ENCODE measurements around the gene TMEM176B. TPM values are rescaled to one million over a fixed set of nuclear protein-coding genes. Genes with fewer than 3 reads are reported as not detected.

Gene TMEM176B
- total RNA-seq, 1 experiment from 2014 or later: 1.0 TPM

DNA sequence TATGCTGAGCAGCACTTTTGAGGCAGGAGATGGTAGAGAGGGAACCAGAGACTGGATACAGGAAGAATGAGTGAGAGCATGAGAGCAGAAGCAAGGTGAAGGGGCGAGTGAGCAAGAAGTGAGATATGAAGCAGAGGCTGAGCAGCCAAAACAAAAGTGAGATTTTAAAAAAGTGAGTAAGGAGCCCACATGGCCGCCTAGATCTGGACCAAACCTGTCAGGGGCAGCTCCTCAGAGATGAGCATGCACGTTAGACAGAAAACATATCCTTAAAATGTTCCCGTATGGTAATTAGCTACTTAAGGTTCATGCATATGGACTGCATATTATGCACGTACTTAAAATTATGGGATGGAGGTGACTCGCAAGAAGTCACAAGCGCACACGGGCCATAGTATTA, 22.9 kb upstream of the TMEM176B start:
- no peak for DNase-seq (ENCODE audit: low spot score)

DNA sequence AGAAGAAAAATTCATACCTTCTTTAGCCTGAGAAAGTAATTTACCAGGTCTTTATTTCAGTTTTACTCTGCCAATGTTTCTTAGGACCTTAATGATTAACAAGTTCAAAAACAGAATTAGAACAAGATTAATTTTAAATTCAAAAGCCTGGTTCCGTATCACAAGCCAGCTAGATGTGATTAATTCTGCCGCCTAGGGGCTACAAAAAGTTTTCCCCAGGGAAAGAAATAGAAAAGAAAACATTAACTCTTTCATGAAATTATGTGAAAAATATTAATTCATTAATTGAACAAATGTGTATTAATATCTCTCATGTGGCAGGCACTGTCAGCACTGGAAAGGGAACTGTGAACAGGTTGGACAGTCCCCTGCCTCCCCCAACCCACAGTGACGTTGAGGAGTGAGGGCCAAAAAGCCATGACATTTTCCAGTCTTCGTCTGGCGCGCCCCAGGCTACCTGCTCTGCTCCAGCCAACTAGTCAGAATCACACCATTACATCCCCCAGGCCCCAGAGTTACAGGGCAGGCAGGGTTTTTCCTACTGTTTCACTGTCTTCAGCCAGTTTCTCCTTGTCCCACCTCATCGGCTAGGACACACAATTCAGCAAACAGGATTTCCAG, 20.5 kb upstream of the TMEM176B start:
- DNase-seq (ENCODE audit: low spot score): no peak

DNA sequence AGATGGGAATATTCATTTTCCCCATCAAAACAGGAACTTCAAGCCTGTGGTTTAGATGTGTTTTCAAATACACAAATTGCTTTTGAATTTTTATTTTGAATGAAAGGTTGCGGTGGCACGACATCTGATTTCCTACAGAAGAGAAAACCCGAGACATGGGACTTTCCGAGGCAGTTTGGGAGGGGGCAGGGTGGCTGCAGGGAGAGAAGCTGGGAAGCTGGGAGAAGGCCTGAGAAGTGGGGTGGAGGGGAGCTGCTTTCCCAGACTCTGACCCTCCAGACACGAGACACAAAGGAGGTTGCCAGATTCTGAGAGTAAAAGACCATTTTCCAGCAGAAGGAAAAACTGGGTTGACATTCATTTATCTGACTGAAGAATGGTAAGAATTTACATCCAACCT, 20.0 kb upstream of the TMEM176B start:
- no peak for DNase-seq (ENCODE audit: low spot score)

DNA sequence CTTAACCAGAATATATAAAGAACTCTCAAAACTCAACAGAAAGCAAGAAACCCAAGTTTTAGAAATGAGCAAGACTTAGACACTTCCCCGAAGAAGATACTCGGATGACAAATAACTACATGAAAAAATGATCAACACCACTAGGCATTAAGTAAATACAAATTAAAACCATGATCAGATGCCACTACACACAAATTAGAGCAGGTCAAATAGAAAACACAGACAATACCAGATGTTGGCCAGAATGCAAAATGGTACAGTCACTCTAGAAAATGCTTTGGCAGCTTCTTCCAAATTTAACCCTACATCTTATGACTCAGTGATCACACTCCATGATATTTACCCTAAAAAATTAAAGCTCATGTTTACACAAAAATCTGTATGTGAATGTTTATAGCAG, 18.8 kb upstream of the TMEM176B start:
- no peak for DNase-seq (ENCODE audit: low spot score)

DNA sequence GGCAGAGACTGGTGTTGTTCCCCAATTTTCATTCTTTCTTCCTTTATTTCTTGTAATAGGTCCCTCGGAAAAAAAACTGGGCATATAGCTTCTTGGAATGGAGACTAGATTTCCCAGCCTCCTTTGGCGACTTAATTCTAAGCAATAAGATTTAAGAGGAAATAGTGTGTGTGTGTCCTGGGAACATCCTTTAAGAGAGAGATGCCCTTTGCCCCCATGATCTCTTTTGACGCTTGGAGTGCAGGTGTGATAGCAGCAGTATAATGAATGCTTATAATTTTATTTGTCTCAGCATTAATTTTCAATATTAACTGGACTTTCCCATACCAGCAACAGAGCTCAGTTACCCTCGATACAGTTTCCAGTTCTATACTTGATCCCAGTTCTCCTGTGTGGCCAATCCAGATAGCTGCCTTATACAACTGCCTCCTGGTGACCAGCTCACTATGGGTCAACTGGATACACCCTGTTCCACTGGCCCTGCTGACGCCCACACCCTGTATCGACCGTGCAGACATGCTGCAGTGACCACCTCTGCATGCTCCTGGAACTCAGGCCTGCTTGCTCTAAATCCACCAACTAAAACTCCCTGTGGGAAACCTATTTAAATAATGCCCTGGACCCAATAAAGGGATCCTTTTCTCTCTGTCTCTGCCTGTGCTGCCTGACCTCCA, 14.3 kb upstream of the TMEM176B start:
- no peak for DNase-seq (ENCODE audit: low spot score)

DNA sequence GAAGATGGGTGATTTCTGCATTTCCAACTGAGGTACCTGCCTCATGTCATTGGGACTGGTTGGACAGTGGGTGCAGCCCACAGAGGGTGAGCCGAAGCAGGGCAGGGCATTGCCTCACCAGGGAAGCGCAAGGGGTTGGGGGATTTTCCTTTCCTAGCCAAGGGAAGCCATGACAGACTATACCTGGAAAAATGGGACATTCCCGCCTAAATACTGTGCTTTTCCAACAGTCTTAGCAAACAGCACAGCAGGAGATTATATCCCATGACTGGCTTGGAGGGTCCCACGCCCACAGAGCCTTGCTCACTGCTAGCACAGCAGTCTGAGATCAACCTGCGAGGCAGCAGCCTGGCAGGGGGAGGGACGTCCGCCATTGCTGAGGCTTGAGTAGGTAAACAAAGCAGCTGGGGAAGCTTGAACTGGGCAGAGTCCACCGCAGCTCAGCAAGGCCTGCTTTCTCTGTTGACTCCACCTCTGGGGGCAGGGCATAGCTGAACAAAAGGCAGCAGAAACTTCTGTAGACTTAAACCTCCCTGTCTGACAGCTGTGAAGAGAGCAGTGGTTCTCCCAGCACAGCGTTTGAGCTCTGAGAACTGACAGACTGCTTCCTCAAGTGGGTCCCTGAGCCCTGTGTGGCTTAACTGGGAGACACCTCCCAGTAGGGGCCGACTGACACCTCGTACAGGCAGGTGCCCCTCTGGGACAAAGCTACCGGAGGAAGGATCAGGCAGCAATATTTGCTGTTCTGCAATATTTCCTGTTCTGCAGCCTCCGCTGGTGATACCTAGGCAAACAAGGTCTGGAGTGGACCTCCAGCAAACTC, 7.7 kb upstream of the TMEM176B start:
- peak; percentile 51 for DNase-seq (ENCODE audit: low spot score)

DNA sequence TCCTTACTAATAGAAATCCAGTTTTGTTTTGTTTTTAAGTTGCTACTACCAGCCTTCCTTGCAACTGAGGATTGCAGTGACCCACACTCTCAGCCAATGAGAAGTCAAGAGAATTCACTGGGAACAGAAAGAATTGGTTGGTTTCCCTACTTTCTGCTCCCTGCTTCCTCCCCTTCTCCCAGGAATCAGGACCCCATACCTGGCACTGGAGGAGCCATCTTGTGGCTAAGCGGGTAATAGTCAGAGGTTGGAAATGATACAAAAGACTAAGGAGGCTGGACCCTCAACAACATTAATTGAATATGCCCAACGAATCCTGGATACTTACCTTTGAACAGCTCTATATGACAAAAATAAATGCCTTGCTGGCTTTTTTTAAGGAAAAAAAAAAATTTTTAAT, 6.7 kb upstream of the TMEM176B start:
- DNase-seq (ENCODE audit: low spot score): no peak

DNA sequence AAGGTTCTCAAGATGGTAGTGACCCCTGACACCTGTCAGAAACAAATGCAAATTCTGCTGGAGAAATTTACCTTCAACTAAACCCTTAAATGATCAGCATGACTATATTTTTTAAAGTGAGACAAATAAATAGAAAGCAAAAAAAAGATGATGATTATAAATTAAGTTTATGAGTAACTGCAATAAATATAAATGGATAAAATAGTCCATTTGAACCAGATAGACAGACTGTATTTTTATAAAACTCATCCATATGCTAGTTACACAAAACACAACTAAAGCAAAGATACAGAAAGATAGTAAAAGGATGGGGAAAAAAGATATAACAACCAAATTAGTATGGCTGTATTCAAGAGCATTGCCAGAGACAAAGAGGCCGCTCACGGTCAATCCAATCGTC, 6.3 kb upstream of the TMEM176B start:
- DNase-seq (ENCODE audit: low spot score): no peak

DNA sequence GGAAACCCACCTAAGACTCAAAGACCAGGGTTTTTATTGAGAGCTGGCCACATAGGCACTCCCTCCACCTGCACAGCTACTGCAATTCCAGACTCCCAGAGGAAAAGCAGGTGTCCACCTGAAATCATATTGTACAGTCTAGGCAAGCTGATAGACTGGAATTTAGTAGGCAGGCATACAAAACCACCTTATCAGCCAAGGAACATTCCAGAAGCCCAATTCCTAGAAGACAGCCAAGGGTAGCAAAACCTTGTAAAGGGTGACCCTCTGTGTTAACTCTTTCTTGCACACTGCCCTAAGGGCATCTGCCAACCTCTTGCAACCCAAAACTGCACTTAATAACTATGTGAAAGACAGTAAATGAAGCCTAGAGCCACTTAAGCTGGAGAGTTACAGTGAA, 5.7 kb upstream of the TMEM176B start:
- DNase-seq (ENCODE audit: low spot score): no peak

DNA sequence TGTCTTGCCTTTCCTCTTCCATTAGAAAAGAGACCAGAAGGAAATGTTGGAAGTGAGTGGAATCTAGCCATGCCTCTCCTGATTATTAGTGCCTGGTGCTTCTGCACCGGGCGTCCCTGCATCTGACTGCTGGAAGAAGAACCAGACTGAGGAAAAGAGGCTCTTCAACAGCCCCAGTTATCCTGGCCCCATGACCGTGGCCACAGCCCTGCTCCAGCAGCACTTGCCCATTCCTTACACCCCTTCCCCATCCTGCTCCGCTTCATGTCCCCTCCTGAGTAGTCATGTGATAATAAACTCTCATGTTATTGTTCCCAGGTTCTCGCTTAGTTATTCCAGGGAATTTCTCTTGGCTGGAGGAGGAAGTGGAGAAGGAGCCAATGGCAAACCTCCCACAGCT, 4.6 kb upstream of the TMEM176B start:
- DNase-seq (ENCODE audit: low spot score): no peak

DNA sequence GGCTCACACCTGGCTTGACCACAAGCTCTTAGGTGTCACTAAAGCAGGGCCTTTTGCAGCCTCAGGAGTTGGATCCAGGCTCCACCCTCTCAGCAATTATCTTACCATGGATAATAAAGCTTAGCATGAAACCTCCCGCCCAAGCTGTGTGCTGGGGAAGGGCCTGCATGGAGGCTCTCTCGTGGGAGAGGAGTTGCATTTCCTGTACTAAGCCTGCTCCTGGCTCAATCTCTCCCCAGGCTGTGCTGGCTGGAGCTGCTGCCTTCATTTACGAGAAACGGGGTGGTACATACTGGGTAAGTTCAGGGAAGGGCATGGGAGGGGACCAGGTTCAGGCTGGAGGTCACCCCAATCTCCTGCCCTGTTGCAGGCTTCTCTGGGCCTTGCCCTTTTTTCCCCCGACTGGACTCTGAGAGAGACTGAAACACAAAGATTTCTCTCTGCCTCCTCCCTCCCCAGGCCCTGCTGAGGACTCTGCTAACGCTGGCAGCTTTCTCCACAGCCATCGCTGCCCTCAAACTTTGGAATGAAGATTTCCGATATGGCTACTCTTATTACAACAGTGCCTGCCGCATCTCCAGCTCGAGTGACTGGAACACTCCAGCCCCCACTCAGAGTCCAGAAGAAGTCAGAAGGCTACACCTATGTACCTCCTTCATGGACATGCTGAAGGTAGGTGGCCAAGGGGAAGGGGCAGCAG, 3.1 kb upstream of the TMEM176B start:
- DNase-seq (ENCODE audit: low spot score): no peak

DNA sequence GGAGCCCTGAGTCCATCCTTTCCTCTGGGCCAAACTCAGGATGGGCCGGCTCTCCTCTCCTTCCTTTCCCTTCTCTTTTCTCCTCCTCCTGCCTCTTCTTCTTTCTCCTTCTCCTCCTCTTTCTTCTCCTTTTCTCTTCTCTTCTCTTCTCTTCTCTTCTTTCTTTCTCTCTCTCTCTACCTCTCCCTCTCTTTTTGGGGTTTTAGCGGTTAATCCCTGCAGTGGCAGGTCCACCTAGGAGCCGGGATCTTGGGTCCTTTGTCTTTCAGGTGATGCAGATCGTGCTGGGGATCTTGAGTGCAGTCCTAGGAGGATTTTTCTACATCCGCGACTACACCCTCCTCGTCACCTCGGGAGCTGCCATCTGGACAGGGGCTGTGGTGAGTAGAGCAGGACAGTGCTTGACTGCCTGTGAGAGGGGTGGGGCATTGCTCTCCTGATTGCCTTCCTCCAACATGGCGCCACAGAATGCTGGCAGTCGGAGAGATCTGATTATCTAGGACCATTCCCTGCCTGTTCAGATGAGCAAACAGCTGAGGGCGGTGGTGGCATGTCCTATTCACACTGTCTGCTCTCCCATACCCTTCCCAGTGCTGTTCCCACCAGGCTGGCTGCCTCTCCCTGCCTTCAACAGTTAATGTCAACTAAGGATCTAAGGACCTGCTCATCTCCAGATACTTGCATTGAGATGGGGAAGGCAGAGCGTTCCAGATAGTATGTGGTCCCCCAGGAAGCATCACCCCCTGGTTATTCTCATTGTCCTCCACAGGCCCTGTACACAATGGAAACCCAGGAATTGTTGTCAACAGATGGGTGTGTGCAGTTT, 2.0 kb upstream of the TMEM176B start:
- no peak for DNase-seq (ENCODE audit: low spot score)

DNA sequence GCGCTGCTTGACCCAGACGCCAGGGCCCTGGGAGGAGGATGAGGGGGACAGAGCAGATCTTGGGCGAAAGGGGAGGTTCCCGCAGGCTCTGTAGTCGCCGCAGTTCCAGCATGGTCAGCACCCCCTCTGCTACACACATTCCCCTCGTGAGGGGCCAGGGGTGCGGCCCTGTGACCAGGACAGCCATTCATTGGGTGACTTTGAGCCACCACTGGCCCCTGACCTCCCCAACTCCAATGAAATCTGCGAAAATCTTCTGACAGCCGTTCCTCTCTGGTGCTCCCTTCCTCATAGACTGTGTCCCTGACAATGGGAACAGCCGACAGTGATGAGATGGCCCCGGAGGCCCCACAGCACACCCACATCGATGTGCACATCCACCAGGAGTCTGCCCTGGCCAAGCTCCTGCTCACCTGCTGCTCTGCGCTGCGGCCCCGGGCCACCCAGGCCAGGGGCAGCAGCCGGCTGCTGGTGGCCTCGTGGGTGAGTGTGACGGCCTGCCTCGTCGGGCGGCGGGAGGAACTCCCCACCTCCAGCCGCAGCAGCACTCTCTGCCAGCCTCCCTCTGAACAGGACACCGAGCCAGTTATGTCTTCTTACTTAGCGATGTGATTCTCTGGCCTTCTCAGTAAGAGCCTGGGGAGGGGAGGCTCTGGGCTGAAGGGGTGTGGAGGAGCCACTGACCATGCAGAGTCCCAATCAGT, 1.2 kb upstream of the TMEM176B start:
- DNase-seq (ENCODE audit: low spot score): no peak

DNA sequence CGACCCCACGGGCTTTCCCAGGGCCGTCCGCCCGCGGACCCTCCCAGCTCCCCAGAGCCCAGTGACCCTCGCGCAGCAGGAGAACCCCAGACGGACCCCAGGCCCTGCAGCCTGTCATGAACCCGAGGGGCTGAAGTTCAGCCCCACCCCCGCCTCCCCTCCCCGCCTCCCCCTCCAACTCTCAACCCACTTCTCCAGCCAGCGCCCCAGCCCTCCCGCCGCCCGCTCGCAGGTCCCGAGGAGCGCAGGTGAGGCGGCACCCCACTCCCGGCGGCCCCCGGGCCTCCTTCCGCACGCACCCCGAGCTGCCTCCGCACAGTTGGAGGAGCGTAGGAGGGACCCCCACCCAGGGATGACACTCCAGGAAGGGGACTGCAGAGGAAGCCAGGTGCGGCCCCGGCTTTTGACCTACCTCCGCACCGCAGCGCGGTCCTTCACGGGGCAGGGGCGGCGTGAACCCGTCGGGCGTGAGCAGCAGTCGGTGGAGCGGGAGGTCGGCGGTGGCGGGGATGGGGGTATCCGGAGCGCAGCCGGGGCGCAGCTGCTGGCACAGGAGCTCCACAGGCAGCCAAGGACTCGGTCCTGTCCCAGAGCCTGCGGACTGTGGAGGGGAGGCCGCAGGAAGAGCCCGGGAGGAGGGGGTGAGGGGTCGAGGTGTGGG, 547 bp upstream of the TMEM176B start, which contains the start of gene TMEM176A:
Gene TMEM176A (plus strand): TSS at position 189 of the 661 bp plus-strand sequence. CDS start 782 bp downstream, outside the sequence.
- DNase-seq (ENCODE audit: low spot score): no peak

DNA sequence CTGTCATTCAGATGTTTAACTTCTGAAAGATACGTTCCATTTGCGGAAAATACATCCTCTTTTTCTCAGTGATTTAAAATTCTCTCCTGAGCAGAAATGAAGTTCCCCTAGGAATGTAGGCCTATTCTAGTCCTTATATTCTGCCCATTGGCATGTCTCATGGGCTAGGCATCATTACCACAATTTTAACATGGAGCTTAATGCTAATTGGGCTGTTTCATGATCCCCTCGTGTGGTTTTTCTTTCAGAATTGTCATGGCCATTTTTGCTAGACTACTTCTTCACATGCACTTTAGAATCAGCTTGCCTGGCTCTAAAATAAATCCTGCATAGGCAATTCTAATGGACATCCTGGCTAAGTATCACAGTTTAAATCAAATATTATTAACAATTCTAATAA, 1.0 kb downstream of the TMEM176B start:
- no peak for DNase-seq (ENCODE audit: low spot score)

DNA sequence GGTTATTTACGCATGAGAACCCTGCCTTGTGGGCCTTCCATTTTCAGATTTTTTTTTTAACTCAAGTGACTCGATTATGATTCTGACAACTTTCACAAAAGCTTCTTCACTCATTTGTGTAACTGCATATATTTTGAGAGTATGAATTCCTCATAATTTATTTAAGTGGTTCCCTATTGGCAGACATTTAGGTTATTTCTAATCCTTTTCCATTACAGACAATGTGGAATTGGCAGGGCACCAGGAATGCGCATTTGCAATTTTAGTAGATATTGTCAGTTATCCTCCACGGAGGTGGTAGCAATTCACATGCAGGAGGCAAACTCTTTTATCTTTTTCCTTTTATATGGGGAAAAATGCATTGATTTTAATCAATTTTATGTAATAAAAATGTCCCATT, 2.5 kb downstream of the TMEM176B start:
- no peak for DNase-seq (ENCODE audit: low spot score)

DNA sequence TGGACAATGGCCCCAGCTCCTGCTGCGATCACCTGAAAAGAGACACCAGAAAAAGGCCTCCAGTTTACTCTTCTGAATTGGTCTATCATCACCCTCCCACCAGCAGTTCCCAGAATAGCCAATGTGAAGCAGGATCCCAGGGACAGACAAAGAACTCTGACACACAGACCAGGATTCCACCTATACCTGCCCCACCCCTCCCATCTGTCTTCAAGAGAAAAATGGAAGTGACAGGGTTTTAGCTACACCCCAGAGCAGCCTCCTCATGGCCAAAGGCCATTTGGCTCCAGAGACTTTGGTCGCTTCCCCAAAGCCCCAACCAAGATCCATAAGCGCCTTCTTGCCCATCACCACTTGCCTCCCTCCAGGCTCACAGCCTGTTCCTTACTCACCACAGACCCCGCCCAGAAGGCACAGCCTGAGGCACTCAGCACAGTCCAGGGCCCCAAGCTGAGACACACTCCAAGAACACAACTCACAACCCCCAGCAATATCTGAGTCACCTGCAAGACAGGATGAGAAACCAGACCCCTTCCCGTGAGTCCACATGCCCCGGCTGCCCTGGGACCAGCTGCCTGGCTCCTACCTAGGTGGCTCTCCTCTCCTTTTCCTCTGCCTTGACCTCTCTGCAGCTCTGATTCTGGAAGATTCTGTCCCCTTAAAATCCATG, 6.5 kb downstream of the TMEM176B start:
- no peak for DNase-seq (ENCODE audit: low spot score)

DNA sequence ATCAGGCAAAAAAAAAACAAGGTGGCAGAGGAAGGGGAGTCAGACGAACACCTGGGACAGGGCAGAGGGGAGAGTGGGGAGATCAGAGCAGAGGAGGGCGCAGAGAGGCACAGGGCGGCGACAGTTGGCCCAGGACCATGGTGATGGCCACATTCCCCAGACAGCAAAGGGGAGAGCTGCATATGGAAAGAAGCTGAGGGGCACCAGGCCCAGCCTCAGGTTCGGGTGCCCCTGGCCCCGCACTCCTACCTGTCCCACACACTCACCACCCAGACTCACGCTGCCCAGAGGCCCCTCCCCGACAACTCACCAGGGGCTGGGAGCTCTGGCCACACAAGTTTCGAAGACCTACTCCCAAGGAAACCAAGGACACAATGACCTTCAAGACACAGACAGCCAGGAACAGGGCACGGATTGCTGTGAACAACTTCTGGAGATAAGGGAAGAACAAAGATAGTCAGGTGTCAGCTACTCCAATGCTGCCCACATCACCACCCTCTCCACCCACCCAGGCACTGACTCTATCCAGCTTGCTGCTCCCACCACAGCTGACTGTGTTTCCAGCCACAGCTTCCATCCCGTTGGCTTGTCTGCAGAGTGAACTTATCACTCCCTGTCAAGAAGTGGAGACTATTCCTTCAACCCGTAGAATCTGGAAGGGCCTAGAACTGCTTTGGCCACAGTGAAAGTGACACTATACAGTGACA, 8.3 kb downstream of the TMEM176B start:
- DNase-seq (ENCODE audit: low spot score): no peak

DNA sequence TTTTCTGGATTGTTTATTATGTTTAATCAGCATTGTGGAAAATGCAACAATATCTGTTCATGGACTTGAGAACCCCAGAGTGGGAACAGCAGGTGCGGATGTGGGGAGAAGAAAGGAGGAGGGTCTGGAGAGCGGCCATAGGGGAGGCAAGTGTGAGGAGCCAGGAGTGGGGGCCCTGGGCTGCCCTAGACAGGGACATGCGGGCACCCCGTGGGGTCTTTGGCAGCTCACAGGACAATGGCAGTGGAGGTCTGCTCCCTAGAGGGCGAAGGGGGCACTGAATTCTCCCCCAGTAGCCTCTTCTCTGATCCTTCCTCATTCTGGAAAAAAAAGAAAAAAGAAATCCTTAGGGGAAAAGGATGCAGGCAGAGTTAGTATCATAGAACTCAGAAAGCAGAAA, 8.9 kb downstream of the TMEM176B start:
- DNase-seq (ENCODE audit: low spot score): no peak

Measured in HT-29 (cell line).